IMR-90 (cell line): ENCODE data around the gene PLXNA3. TPM values are rescaled to one million over a fixed set of nuclear protein-coding genes. Genes with fewer than 3 reads are reported as not detected.

ENCODE experiments used
- ATAC-seq: fragments of 200-7000 bp; cut with Tn5 transposase; 2 replicates; pipeline ENCODE4 v1.9.1; 2020; ENCODE audit warnings: low read depth, mild to moderate bottlenecking, moderate library complexity
- BruUV-seq: library from RNA; stranded (reverse); fragments of 400-500 nt; replicated peaks from 2 replicates; lab custom pipeline; 2021; lab: Mats Ljungman, UMichigan
- CTCF ChIA-PET: fragments of 300-600 bp; formaldehyde crosslinking; extraction: SDS; loops from one replicate; lab custom pipeline; 2021; ENCODE audit warnings: antibody characterized with exemption; lab: Yijun Ruan, JAX
- POLR2A ChIA-PET: fragments of 300-600 bp; sonication (Branson Sonifier 250); formaldehyde crosslinking; loops from one replicate; lab custom pipeline; 2022; ENCODE audit warnings: antibody characterized with exemption; ENCODE audit not compliant: unreplicated experiment; lab: Charles Lee
- DNase-seq: peaks from one replicate; pipeline ENCODE4 v3.0.0; 2013
- H2AFZ ChIP-seq: replicated peaks from 2 replicates; pipeline ENCODE3; 2013; ENCODE audit warnings: low read length, mild to moderate bottlenecking; ENCODE audit not compliant: poor library complexity
- H2AK5ac ChIP-seq: 2 replicates; pipeline ENCODE4 v1.6.1; 2013; ENCODE audit warnings: low read depth, low read length, inconsistent platforms
- H2AK9ac ChIP-seq: replicated peaks from 2 replicates; pipeline ENCODE3; 2013; ENCODE audit warnings: mild to moderate bottlenecking, low read depth, low read length, moderate library complexity; ENCODE audit not compliant: poor library complexity
- H2BK120ac ChIP-seq: 2 replicates; pipeline ENCODE4 v1.6.1; 2013; ENCODE audit warnings: low read depth, low read length, inconsistent platforms
- H2BK15ac ChIP-seq: 3 replicates; pipeline ENCODE4 v1.6.1; 2013; ENCODE audit warnings: low read depth, low read length, inconsistent platforms
- H2BK20ac ChIP-seq: 2 replicates; pipeline ENCODE4 v1.6.1; 2013; ENCODE audit warnings: low read depth, mild to moderate bottlenecking, inconsistent platforms, low read length, moderate library complexity
- H2BK5ac ChIP-seq: 2 replicates; pipeline ENCODE4 v1.6.1; 2013; ENCODE audit warnings: mild to moderate bottlenecking, low read depth, low read length, inconsistent platforms; ENCODE audit not compliant: poor library complexity, severe bottlenecking
- H3K14ac ChIP-seq: replicated peaks from 2 replicates; pipeline ENCODE4 v1.6.1; 2013; ENCODE audit warnings: low read depth, low read length, inconsistent platforms
- H3K18ac ChIP-seq: 2 replicates; pipeline ENCODE4 v1.6.1; 2013; ENCODE audit warnings: low read depth, low read length, control low read depth
- H3K23ac ChIP-seq: 2 replicates; pipeline ENCODE4 v1.6.1; 2013; ENCODE audit warnings: low read depth, low read length, inconsistent platforms
- H3K27ac ChIP-seq: 2 replicates; pipeline ENCODE4 v1.5.1; 2013; ENCODE audit warnings: mild to moderate bottlenecking, control low read depth, low read length; ENCODE audit not compliant: insufficient read depth
- H3K27me3 ChIP-seq: 2 replicates; pipeline ENCODE4 v1.6.1; 2013; ENCODE audit warnings: low read length; ENCODE audit not compliant: control insufficient read depth, insufficient read depth
- H3K36me3 ChIP-seq: 2 replicates; pipeline ENCODE4 v1.6.1; 2013; ENCODE audit warnings: low read length, mixed read lengths; ENCODE audit not compliant: control insufficient read depth, insufficient read depth
- H3K4ac ChIP-seq: 2 replicates; pipeline ENCODE4 v1.6.1; 2013; ENCODE audit warnings: low read depth, low read length, inconsistent platforms
- H3K4me1 ChIP-seq: 2 replicates; pipeline ENCODE4 v1.6.1; 2013; ENCODE audit warnings: low read length, mixed read lengths; ENCODE audit not compliant: control insufficient read depth, insufficient read depth
- H3K4me2 ChIP-seq: 2 replicates; pipeline ENCODE4 v1.6.1; 2013; ENCODE audit warnings: low read depth, mild to moderate bottlenecking, control low read depth, low read length, moderate library complexity
- H3K4me3 ChIP-seq: 2 replicates; pipeline ENCODE4 v1.5.1; 2013; ENCODE audit warnings: low read depth, mild to moderate bottlenecking, control low read depth, low read length, moderate library complexity; ENCODE audit not compliant: insufficient read depth
- H3K56ac ChIP-seq: 2 replicates; pipeline ENCODE4 v1.6.1; 2013; ENCODE audit warnings: low read length, inconsistent platforms; ENCODE audit not compliant: insufficient read depth; ENCODE audit errors: extremely low read depth
- H3K79me1 ChIP-seq, 2 experiments: 2 replicates each; pipeline ENCODE4 v1.6.1; 2013; ENCODE audit warnings: low read length in 2 of 2, inconsistent platforms in 1 of 2, low read depth in 1 of 2
- H3K9ac ChIP-seq: 2 replicates; pipeline ENCODE4 v1.6.1; 2013; ENCODE audit warnings: low read depth, low read length, control low read depth
- H3K9me1 ChIP-seq: 2 replicates; pipeline ENCODE4 v1.6.1; 2013; ENCODE audit warnings: low read length, inconsistent platforms; ENCODE audit not compliant: insufficient read depth
- H3K9me3 ChIP-seq: 2 replicates; pipeline ENCODE4 v1.6.1; 2013; ENCODE audit warnings: low read length; ENCODE audit not compliant: control insufficient read depth, insufficient read depth
- H4K20me1 ChIP-seq: 2 replicates; pipeline ENCODE4 v1.6.1; 2013; ENCODE audit warnings: low read length, inconsistent platforms; ENCODE audit not compliant: insufficient read depth
- H4K5ac ChIP-seq: 2 replicates; pipeline ENCODE4 v1.6.1; 2013; ENCODE audit warnings: mild to moderate bottlenecking, low read depth, low read length, control low read depth
- H4K8ac ChIP-seq, 2 experiments: 2 replicates each; pipeline ENCODE4 v1.6.1; 2013; ENCODE audit warnings: low read depth in 2 of 2, low read length in 2 of 2, control low read depth in 1 of 2, inconsistent platforms in 1 of 2
- H4K91ac ChIP-seq: 2 replicates; pipeline ENCODE4 v1.6.1; 2013; ENCODE audit warnings: low read depth, low read length, inconsistent platforms; ENCODE audit not compliant: insufficient read depth
- BHLHE40 ChIP-seq: fragments of 150-350 bp; IDR thresholded peaks from 2 replicates; pipeline ENCODE4 v1.6.1; 2016; ENCODE audit warnings: mild to moderate bottlenecking, low read depth, low read length
- MXI1 ChIP-seq: IDR thresholded peaks from 2 replicates; pipeline ENCODE4 v1.6.1; 2012; ENCODE audit warnings: low read depth, mild to moderate bottlenecking, low read length, moderate library complexity, borderline replicate concordance
- RCOR1 ChIP-seq: IDR thresholded peaks from 2 replicates; pipeline ENCODE4 v1.6.1; 2012; ENCODE audit warnings: mild to moderate bottlenecking, low read length, improper control_type of control experiment; ENCODE audit not compliant: insufficient replicate concordance
- WGBS, 2 experiments: methylation state at CpG; one replicate each; pipeline versions ENCODE4 v1.1.5 to v1.1.7; 2013; ENCODE audit warnings: missing lambda C conversion rate in 2 of 2; ENCODE audit not compliant: insufficient read length in 1 of 2; ENCODE audit errors: extremely low coverage in 2 of 2; 5-methylcytosine and 5-hydroxymethylcytosine counted together
- dilution Hi-C: fragments of 300-500 bp; cut with HindIII; formaldehyde crosslinking; loops from one replicate; pipeline ENCODE4 v1.14.3; 2018; ENCODE audit warnings: low sequenced_read_pairs; ENCODE audit not compliant: unreplicated experiment
- in situ Hi-C: fragments of 300-500 bp; cut with MboI; formaldehyde crosslinking; loops from 3 replicates; pipeline ENCODE4 v1.14.3; 2019; ENCODE audit warnings: low sequenced_read_pairs, inconsistent platforms, mixed read lengths
- intact Hi-C: fragments of 100-400 bp; cut with micrococcal nuclease; formaldehyde crosslinking; loops from 2 replicates; pipeline ENCODE4 v1.10.0; 2022
- polyA plus RNA-seq, 3 experiments: library from polyadenylated mRNA; depleted of rRNA; stranded (reverse); fragments of >200 nt; gene quantifications; 2 replicates each; pipeline ENCODE4 v1.2.3, GENCODE V29; 2012; ENCODE audit warnings: low replicate concordance in 1 of 3
- total RNA-seq: library from RNA; depleted of rRNA; stranded (reverse); fragments of >200 nt; gene quantifications from 2 replicates; pipeline ENCODE4 v1.2.3, GENCODE V29; 2012
- TF ChIP-seq, protein P1 (sequence below): fragments of 150-350 bp; IDR thresholded peaks from 2 replicates; pipeline ENCODE4 v1.6.1; 2017; ENCODE audit warnings: mild to moderate bottlenecking, antibody characterized with exemption, low read length, low read depth

Gene PLXNA3
- total and polyA plus RNA-seq, 2 of the 4 experiments (the other 2 are of a cell fraction): 4.3 to 111 TPM

DNA sequence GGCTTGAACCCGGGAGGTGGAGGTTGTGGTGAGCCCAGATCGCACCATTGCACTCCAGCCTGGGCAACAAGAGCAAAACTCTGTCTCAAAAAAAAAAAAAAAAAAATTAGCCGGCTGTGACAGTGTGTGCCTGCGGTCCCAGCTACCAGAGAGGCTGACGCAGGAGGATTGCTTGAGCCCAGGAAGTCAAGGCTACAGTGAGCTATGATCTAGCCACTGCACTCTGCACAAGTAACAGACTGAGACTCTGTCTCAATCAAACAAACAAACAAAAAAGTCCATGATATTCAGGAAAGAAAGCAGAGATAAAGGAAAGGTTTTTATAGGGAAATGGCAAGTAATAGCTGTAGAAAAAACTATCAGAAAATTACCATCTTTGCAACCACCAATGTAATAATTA, 23.1 kb downstream of the PLXNA3 start:
- intact Hi-C loops: no loop called here
- POLR2A ChIA-PET: no interaction called here

More for the DNA sequence above, 23.1 kb downstream of the PLXNA3 start:
- Histone ChIP-seq H2AK5ac (no peak overlapping the region), H3K56ac (no peak overlapping the region), H3K9me3 (no peaks in the 10 kb centered on the region), H3K27ac (no peak overlapping the region), H3K23ac (no peak overlapping the region), H3K9me1 (no peaks in the 10 kb centered on the region), H2BK5ac (no peak overlapping the region), H3K18ac (no peak overlapping the region), H3K4me1 (peaks cover 2% of the 10 kb centered on the region; the same call in 1 of the 2 replicates), H2AFZ (no peak overlapping the region), H4K20me1 (peaks cover 4% of the 10 kb centered on the region), H2BK15ac (no peak overlapping the region), H3K4me2 (no peak overlapping the region), H3K27me3 (no peaks in the 10 kb centered on the region), H3K14ac (no peak overlapping the region), H3K9ac (no peak overlapping the region), H2AK9ac (no peak overlapping the region), H3K36me3 (peaks cover 12% of the 10 kb centered on the region; the same call in 1 of the 2 replicates), H3K79me1 (peaks cover 3 to 15% of the 10 kb centered on the region in 2 experiments; a peak in 3 of 4 replicates), H2BK120ac (no peak overlapping the region), H4K5ac (no peak overlapping the region), H4K8ac (no peak overlapping the region), H2BK20ac (no peak overlapping the region), H3K4me3 (no peak overlapping the region), H3K4ac (no peak overlapping the region), H4K91ac (no peak overlapping the region)
- no TSS peak for BruUV-seq
- WGBS, 2 experiments: no CpG with 5 or more reads among the region's 5 CpGs
- ATAC-seq: no peak
- TF ChIP-seq, protein P1, sequence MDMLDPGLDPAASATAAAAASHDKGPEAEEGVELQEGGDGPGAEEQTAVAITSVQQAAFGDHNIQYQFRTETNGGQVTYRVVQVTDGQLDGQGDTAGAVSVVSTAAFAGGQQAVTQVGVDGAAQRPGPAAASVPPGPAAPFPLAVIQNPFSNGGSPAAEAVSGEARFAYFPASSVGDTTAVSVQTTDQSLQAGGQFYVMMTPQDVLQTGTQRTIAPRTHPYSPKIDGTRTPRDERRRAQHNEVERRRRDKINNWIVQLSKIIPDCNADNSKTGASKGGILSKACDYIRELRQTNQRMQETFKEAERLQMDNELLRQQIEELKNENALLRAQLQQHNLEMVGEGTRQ: no peak
- no peak for TF ChIP-seq RCOR1
- TF ChIP-seq MXI1: no peak
- no peak for TF ChIP-seq BHLHE40
- dilution Hi-C loops: no loop called here
- no peak for DNase-seq
- CTCF ChIA-PET: no interaction called here
- in situ Hi-C loops: no loop called here
